Neutrophil (primary cell): Measurements from ENCODE around the gene ALPI.

Source experiments
- H3K27ac ChIP-seq: fragments of 200-600 bp; sonication (generic); 2 replicates; pipeline ENCODE4 v1.5.1; 2016; ENCODE audit warnings: mild to moderate bottlenecking, moderate library complexity
- H3K27me3 ChIP-seq: fragments of 200-600 bp; sonication (generic); 2 replicates; pipeline ENCODE4 v1.6.0; 2016; ENCODE audit warnings: mild to moderate bottlenecking
- H3K36me3 ChIP-seq: fragments of 200-600 bp; sonication (generic); 2 replicates; pipeline ENCODE4 v1.5.1; 2017
- H3K4me1 ChIP-seq, 2 experiments: fragments of 200-600 bp in 1 of 2; sonication (generic) in 1 of 2; 1 replicate in 1 of 2; 2 replicates in 1 of 2; pipeline versions ENCODE4 v1.5.1 to v1.6.1; 2013 to 2016; ENCODE audit warnings: low read depth in 1 of 2, low read length in 1 of 2, mild to moderate bottlenecking in 1 of 2, moderate library complexity in 1 of 2; ENCODE audit not compliant: control insufficient read depth in 1 of 2, insufficient read depth in 1 of 2
- H3K4me3 ChIP-seq, 2 experiments: fragments of 200-600 bp in 1 of 2; sonication (generic) in 1 of 2; 1 replicate in 1 of 2; 2 replicates in 1 of 2; pipeline ENCODE4 v1.5.1; 2013 to 2016; ENCODE audit warnings: low read depth in 1 of 2, low read length in 1 of 2, mild to moderate bottlenecking in 1 of 2, moderate library complexity in 1 of 2
- H3K9me3 ChIP-seq: fragments of 200-600 bp; sonication (generic); 2 replicates; pipeline ENCODE4 v1.5.1; 2016
- TF ChIP-seq, protein P1 (sequence below): fragments of 200-600 bp; sonication (generic); IDR thresholded peaks from 2 replicates; pipeline ENCODE4 v1.5.1; 2016; ENCODE audit warnings: antibody characterized with exemption

Gene ALPI

DNA sequence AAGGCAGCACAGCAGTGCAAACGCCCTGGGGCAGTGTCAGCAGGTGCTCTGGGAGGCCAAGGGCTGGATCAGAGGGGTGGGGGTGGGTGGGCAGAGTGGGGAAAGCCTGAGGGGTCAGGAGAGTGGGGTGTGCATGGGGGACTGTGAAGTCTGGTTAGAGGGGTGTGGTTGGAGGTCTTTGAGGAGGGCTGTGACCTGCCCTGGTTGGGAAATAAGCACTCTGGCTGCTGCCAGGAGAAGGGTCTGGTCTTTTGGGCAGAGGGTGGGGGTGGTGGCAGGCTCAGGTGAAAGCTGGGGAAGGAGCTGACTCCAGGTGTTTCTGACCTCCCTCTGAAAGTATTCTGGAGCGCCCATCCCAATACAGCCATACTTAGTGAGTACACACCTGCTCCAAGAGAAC, 4.2 kb downstream of the ALPI start:
- Histone ChIP-seq H3K36me3 (no peaks in the 10 kb centered on the region), H3K27ac (no peak overlapping the region), H3K27me3 (peaks cover 60% of the 10 kb centered on the region), H3K4me1 (no peaks in the 10 kb centered on the region), H3K9me3 (no peaks in the 10 kb centered on the region), H3K4me3 (no peak overlapping the region)
- TF ChIP-seq, protein P1, sequence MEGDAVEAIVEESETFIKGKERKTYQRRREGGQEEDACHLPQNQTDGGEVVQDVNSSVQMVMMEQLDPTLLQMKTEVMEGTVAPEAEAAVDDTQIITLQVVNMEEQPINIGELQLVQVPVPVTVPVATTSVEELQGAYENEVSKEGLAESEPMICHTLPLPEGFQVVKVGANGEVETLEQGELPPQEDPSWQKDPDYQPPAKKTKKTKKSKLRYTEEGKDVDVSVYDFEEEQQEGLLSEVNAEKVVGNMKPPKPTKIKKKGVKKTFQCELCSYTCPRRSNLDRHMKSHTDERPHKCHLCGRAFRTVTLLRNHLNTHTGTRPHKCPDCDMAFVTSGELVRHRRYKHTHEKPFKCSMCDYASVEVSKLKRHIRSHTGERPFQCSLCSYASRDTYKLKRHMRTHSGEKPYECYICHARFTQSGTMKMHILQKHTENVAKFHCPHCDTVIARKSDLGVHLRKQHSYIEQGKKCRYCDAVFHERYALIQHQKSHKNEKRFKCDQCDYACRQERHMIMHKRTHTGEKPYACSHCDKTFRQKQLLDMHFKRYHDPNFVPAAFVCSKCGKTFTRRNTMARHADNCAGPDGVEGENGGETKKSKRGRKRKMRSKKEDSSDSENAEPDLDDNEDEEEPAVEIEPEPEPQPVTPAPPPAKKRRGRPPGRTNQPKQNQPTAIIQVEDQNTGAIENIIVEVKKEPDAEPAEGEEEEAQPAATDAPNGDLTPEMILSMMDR, result no peak

DNA sequence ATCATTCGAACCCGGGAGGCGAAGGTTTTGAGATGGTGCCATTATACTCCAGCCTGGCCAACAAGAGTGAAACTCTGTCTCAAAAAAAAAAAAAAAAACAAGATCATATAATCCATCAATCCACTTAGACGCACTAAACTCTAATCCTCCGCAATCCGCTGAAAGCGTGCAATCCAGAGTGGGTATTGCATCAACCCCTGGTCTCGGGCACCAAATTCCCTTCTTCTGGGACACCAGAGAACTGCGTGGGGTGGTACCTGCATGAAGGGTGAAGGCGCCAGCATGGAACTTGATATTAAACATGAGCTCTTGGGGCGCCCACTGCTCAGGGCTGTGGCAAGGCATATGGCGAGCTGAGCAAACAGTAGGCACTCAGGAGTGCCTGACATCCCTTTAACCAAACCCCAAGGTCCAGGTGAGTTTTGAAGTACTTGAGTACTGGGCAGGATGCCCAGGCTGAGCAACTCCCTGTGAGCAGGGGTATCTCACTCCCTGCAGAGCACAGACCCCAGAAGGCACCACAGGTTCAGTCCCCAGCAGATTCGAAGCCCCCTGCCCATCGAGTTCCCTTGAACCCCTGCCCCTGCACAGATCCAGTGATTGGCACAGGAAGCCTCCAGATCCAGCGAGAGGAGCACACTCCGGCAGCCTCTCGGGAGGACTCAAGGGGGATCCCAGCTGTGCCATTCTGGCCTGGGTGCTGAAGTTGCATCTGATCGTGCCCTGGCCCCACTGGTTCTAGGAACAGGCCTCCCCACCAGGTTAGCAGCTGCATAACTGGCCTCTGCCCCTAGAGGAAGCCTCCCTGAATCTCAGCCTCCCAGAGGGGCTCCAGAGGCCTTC, 8.0 kb downstream of the ALPI start:
- Histone ChIP-seq H3K4me3 (no peak overlapping the region), H3K27me3 (peaks cover 46% of the 10 kb centered on the region), H3K27ac (no peak overlapping the region), H3K4me1 (peaks cover 4 to 6% of the 10 kb centered on the region in 2 experiments), H3K36me3 (no peaks in the 10 kb centered on the region), H3K9me3 (no peaks in the 10 kb centered on the region)
- TF ChIP-seq, protein P1, result no peak

DNA sequence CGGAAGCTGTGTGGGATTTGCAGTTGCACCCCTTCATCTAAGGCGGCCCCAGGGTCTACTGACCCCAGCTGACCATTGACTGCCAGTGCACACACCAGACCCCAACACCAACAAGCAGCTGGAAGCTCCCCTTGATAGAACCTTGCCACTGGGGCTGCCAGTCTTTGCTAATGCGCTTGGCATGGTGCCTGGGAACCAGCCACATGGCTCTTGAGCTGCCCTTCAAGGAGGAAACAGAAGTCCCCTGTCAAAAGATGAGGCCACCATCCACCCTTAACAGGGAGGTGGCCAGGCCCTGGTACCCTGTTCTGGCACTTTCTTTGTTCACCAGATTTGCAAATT, 8.6 kb downstream of the ALPI start:
- Histone ChIP-seq H3K4me1 (peaks cover 4 to 6% of the 10 kb centered on the region in 2 experiments), H3K9me3 (no peaks in the 10 kb centered on the region), H3K27ac (no peak overlapping the region), H3K36me3 (no peaks in the 10 kb centered on the region), H3K27me3 (peaks cover 42% of the 10 kb centered on the region), H3K4me3 (no peak overlapping the region)
- TF ChIP-seq, protein P1, result no peak

DNA sequence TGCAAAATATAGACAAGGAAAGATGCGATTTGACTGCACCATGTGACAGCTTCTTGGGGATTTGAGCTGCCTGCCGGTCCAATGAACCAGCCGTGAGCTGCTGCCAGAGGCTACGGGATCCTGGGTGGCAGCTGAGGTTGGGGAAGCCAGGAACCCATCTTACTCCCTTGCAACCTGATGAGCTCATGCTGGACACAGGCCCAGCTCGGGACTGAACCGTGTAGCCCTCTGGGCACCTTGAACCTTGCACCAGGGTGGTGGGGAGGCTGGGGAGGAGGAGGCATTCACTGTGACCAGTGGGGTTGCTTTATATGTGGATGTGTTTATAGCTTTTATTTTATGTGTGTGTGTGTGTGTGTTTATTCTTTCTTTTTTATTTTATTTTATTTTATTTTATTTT, 9.1 kb downstream of the ALPI start:
- TF ChIP-seq, protein P1, result no peak
- H3K36me3 ChIP-seq, result no peaks in the 10 kb centered on the region
- H3K4me1 ChIP-seq, result peaks cover 4 to 6% of the 10 kb centered on the region in 2 experiments
- no peak overlapping the region for H3K4me3 ChIP-seq
- no peaks in the 10 kb centered on the region for H3K9me3 ChIP-seq
- H3K27ac ChIP-seq, result no peak overlapping the region
- H3K27me3 ChIP-seq, result peaks cover 40% of the 10 kb centered on the region

DNA sequence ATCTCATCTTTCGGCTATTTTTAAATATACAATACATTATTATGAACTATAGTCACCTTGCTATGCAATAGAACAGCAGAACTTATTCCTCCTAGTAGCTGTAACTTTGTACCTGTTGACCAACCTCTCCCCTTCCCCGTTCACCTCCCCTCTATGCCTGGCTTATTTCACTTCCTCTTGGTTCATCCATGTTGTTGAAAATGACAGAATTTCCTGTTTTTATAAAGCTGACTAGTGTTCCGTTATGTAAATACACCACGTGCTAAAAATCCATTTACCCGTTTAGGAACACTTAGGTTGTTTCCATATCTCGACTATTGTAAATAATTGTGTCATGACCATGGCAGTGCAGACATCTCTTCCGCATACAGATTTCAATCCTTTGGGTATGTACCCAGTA, 10.3 kb downstream of the ALPI start:
- Histone ChIP-seq H3K4me3 (no peak overlapping the region), H3K4me1 (peaks cover 4 to 6% of the 10 kb centered on the region in 2 experiments), H3K27ac (no peak overlapping the region)

More for the DNA sequence above, 10.3 kb downstream of the ALPI start:
- TF ChIP-seq, protein P1, result no peak
- Histone ChIP-seq H3K36me3 (no peaks in the 10 kb centered on the region), H3K27me3 (peaks cover 35% of the 10 kb centered on the region), H3K9me3 (no peaks in the 10 kb centered on the region)
